Activated CD4-positive, alpha-beta T cell treated with anti-CD3 and anti-CD28 coated beads for 4 hours (primary cell): ENCODE measurements around the gene CHD6.
A peak's percentile ranks its signal among the peaks of the same experiment; 100 is the strongest.

ENCODE experiments used
- DNase-seq, 2 donors: peaks; one replicate each; pipeline ENCODE4 v3.0.0-alpha.2; 2020

Gene CHD6

GRCh38 chr20:41617902-41618806 lies at the start of gene CHD6:
Gene CHD6 (minus strand): TSS chr20:41618377. CDS start chr20:41551337, 67,040 bp downstream.
- DNase-seq = peak; percentile 98 to 100

GRCh38 chr20:41664584-41664983 lies 46.4 kb upstream of the CHD6 start:
- DNase-seq = no peak

DNA sequence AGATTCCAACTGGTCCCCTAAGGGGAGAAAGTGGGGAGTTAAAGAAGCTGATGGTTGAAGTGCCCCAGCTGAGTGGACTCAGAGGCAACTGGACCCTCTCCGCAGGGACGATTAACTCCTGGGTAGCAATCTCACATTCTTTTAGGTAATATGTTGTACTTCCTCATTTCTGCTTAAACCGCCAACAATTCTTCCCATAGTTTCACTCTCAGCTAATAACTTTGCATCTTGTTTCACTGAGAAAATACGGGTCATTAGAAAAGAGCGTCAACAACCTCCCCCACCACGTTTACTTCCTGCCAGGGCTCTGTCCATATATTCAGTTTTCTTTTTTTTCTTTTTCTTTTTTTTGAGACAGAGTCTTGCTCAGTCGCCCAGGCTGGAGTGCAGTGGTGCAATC lies 39.5 kb upstream of the CHD6 start:
- DNase-seq = no peak

- no peak for DNase-seq
These were observed 37.9 kb upstream of the CHD6 start for GRCh38 chr20:41655962-41656618.

DNA sequence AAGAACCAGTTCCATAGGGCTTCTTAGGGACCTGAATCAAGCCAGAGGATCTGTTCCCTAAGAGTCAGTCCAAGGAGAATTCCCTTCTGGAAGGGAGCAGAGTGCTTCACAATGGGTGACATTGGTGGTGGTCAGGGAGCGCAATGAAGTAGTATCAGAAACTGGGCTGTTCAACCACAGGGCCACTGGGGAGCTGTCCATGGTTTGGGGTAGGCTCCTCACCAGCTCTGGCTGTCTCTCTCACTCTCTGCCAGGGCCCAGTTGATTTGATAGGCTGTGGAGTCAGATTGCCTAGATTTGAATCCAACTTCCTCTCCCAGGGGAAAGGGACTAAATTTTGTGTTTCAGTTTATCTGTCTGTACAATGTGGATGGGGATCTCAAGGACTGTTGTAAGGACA lies 36.7 kb upstream of the CHD6 start:
- DNase-seq = no peak

DNA sequence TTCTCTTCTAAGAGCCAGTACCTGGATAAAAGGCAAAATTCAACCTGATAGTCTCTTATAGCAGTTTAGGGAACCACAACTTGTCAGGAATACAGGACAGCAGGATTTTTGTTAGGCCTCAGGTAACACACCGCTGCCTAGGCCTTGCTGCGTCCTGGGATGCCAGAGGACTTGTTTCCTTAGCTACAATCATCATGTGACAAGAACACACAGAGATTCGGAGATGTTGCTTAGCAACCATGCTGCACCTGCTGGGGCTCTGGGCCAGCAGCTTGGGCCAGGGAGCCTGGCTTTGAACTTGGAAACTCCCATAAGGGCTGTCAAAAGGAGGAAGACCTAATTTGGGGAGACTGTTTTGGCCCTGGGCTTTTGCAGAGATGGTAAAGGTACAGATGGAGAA lies 36.1 kb upstream of the CHD6 start:
- no peak for DNase-seq

- DNase-seq = no peak
These were observed 32.2 kb upstream of the CHD6 start for GRCh38 chr20:41650231-41650948.

DNA sequence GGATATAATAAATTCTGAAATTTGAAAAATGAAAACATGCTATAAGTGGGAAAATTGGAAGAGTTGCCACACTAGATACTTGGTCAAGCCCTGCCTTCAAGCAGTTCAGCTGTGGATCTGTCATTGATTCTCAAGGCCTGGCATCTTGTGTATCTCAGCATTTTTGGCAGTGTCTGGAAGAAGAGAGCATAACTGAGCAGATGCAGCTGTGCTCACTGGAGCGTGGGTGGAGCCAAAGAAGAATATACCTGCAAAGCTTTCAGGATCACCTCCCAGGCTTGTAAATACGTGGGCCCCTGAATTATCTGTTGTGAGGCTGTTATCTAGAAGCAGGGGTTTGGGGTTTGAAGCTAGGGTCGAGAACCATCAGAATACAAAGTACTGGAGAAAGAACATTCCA lies 31.3 kb upstream of the CHD6 start:
- no peak for DNase-seq

DNA sequence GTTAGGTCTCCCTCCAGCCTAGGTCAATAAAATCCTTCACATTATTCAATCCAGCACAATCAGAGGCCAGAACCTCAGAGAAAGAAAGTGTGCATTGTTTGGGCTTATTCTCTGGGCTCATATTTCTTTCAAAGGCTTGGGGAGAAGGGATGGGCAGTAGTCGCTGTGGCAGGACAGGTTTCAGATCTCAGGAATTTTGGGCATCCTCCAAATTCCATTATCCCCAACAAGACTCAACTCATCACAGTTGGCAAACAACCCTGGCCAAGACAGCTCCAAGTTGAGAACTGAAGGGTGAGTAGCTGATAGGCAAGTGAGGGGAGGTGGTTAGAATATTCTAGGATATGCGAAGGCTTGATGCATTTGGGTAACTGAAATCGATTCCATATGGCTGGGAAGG lies 27.2 kb upstream of the CHD6 start:
- DNase-seq = no peak

DNA sequence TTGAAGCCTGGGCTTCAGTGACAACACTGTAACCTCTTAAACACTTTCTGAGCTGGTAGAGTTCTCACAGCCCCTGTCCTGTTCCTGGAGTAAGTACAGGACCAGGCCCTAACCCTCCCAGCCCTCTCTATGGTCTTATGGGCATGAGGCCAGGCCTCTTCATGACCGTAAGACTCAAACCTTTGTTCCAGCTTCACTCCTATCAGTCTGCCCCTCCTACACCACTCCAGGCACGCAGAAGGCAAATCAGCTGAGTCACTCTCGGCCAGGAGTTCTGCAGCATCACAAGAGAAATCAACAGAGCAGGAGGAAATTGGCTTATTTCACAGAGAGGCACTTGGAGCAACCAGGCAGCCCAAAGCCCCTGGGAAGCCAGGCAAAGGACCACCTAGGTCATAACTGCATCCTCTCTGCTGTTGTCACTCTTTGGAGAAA lies 25.3 kb upstream of the CHD6 start:
- no peak for DNase-seq

DNA sequence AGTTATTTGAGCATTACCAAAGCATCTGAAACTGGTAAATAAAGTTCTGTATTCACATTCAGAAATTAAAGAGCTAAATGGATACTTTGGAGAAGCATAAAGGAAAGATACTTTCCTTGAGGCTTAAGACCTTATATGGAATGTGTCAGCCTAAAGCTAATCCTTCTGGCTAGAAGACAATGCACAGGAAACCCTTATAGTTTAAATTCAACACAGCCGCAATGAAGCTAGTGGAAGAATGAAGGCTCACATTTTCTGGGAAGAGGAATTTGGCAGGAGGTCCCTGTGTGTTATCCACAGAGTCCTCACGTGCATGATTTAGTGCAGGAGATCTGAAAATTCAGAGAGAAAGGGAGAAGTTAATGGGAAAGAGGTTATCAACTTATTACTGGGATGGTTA lies 21.5 kb upstream of the CHD6 start:
- no peak for DNase-seq

DNA sequence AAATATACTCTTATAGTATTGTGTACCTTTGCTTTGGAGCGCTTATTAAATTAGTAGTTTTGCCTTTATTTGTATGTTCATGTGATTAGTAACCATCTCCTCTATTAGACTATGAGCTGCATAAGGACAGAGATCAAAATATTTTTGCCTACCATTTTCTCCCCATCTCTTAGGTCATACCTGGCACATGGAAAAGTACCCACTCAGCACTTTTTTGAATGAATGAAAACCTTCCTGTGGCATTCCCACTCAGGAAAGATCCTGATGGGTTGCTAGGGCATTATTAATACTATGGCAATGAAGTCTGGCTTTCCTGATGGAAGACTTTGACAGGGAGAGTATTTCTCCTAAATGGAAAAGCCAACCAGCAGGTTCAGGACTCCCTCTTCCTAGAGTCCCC lies 20.3 kb upstream of the CHD6 start:
- no peak for DNase-seq

- DNase-seq = no peak
These were observed 17.0 kb upstream of the CHD6 start for GRCh38 chr20:41635158-41635557.

DNA sequence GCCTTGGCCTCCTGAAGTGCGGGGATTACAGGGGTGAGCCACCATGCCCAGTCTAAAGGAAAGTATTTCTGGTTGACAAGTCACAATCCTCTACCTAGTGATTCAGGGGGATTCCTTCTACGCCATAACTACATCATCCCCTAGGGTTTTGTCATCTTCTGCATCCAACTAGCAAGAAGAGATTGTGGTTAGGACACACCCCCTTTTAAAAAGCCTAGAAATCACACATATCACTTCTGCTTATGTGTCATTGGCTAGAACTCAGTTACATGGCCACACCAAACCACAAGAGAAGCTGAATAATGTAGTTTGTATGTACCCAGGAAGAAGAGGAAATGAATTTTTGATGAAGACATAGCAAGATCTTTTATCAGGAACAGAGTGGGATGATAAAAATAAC lies 14.7 kb upstream of the CHD6 start:
- DNase-seq = no peak

DNA sequence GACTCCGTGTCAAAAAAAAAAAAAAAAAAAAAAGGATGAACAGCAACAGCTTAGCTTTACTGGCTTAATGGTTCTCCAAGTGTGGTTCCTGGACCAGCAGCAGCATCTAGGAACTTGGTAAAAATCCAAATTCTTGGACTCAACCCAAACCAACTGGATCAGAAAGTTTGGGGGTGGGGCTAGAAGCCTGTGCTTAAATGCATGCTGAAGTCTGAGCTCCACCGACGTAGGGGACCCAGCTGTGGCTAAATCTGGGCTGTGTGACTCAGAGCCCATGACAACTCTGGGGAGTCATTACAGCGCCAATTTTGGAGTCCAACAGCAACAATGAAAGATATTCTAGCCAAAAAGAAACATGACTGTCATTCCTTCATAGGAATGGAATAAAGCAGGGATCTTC lies 13.6 kb upstream of the CHD6 start:
- DNase-seq = no peak

- no peak for DNase-seq
These were observed 12.7 kb upstream of the CHD6 start for GRCh38 chr20:41630846-41631245.

DNA sequence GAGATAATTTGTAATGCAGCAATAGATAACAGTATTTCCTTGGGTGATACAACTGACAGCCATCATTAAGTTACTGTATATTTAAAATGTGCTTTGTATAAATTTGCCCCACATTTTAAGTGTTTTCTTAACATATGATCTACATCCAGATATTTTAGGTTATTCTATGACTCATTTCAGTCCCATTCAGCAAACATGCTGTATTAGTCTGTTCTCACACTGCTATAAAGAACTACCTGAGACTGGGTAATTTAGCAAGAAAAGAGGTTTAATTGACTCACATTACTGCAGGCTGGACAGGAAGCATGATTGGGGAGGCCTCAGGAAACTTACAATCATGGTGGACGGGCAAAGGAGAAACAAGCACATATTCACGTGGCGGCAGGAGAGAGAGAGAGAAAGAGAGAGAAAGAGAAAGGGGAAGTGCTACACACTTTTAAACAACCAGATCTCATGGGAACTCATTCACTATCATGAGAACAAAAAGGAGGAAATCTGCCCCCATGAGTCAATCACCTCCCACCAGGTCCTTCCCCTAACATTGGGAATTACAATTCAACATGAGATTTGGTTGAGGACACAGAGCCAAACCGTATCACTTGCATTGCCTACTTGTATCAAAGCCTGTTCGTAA lies 9.6 kb upstream of the CHD6 start:
- DNase-seq = no peak

DNA sequence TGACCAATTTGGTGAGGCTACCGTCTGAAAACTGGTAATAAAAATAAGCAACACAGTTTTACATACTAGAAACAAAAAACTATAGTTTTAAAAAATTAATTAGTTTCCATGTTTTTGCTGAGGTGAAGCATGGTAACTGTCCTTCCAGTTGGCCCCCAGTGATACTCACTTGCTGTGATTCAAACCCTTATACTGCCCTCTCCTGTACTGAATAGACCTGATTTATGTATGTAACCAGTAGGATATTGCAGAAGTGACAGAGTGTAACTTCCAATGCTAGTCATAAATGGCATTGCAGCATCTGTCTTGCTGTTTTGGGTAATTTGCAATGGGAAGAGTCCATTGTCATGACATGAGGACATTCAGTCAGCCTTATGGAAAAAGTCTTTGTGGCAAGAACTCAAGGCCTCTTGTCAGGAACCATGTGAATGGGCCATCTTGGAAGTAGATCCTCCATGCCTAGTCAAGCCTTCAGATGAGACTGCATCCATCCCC lies 8.9 kb upstream of the CHD6 start:
- no peak for DNase-seq

GRCh38 chr20:41623625-41624375 lies 5.6 kb upstream of the CHD6 start:
- no peak for DNase-seq

GRCh38 chr20:41622584-41622983 lies 4.4 kb upstream of the CHD6 start:
- DNase-seq = no peak

DNA sequence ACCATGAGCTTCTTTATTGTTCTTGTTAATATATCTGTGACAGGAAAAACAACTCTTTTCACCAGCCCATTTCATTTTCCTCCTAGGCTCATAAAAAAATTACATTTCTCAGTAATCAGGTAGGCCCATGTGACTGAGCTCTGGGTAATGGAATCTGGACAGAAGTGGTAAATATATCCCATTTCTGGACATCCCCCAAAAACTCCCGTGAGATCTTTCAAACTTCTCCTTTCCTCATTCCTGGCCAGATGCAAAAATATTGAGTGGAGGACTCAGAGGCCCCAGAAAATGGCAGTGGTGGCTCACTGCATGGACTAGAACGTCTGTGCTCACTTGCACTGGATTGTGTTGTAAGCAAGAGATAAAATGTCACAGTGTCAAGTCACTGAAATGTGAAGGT lies 3.8 kb upstream of the CHD6 start:
- no peak for DNase-seq

GRCh38 chr20:41621421-41621820 lies 3.2 kb upstream of the CHD6 start:
- DNase-seq = no peak
